ENCODE data around the gene TINAGL1.

The TINAGL1 gene, protein sequence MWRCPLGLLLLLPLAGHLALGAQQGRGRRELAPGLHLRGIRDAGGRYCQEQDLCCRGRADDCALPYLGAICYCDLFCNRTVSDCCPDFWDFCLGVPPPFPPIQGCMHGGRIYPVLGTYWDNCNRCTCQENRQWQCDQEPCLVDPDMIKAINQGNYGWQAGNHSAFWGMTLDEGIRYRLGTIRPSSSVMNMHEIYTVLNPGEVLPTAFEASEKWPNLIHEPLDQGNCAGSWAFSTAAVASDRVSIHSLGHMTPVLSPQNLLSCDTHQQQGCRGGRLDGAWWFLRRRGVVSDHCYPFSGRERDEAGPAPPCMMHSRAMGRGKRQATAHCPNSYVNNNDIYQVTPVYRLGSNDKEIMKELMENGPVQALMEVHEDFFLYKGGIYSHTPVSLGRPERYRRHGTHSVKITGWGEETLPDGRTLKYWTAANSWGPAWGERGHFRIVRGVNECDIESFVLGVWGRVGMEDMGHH

DNA sequence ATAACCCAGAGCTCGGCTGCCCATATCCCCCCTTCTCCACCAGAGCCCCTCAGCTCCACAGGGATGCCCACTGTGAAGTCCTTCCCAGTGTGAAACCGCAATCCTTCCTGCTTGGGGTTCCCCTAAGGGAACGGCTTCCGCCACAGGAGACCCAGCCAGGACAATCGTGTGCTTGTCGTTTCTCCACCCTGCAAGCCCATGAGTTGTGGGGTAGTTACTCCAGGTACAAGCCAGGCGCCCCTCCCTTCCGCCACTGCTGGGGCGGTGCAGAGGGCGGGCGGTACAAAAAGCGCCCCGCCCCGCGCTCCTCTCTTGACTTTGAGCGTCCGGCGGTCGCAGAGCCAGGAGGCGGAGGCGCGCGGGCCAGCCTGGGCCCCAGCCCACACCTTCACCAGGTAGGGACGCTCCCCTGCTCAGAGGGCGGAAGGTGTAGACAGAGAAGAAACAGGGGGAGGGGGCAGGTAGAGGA is at the start of gene TINAGL1:
Gene TINAGL1 (plus strand): TSS at position 315 of the 469 bp plus-strand sequence. CDS start 634 bp downstream, outside the sequence.
- DNase-seq (ENCODE audit: low read depth): no peak

GRCh38 chr1:31529999-31530684 is 46.2 kb upstream of the TINAGL1 start:
- DNase-seq (ENCODE audit: low read depth): no peak

DNA sequence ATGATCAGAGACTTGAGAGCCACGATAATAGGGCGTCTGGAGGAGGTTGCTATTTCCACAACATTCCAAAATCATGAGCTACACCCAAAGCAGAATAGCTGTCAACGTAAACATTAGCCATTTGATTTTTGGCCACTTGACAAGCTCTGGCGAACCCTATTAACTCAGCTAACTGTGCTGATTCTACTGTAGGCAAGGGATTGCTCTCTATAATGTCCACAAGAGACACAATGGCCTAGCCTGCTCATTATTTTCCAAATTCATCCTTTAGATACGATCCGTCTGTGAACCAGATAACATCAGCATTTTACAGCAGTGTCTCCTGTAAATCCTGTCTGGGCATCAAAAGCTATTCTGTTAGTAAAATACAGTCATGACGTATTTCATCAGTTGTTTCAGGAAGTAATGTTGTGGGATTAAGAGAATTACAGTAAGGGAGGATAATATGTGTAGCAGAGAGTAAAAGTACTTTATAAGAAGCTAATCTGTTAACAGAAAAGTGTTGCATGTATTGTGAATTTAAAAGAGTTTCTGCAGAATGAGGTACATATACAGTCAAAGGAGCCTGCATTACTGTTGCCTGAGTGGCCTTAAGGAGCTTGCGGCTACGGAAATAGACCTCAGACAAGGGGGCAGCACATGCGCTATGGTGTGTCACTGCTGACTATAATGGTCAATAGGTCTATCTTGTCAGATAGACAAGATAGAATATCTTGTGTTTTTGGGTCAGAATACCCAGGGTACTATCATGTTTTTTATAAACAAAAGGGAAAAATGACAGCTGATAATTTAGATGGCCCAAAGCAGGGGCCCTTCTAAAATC is 44.9 kb upstream of the TINAGL1 start:
- DNase-seq (ENCODE audit: low read depth): peak; percentile 16

- no peak for DNase-seq (ENCODE audit: low read depth)
Observed at GRCh38 chr1:31532173-31532572, 44.1 kb upstream of the TINAGL1 start.

DNA sequence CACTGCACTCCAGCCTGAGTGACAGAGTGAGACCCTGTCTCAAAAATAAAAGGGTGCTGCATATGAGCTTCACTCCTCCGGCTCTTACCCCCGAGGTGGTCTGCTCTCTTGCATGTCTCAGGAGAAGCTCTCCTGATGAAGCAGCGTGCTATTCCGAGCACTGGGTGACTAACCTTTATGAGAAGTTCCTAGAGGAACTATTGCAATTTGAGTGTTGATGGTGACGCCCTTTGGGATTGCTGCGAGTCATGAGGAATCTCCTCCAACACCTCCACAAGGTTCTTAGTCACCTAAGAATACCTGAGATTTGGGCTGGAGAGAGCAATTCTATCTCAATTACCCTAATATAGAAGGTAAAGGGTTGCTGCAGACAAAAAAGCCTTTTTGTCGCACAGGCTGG is 40.8 kb upstream of the TINAGL1 start:
- DNase-seq (ENCODE audit: low read depth): no peak

DNA sequence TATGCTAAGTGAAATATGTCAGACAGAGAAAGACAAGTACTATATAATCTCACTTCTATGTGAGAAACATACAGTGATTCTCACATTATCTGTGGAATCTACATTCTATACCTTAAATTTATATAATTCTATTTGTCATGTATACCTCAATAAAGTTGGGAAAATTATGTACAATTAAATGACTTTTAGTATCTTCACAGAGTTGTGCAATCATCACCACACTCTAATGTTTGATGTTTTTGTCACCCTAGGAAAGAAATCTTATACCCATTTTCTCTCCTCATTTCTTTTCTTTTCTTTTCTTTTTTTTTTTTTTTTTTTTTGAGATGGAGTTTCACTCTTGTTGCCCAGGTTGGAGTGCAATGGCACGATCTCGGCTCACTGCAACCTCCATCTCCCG is 37.0 kb upstream of the TINAGL1 start:
- DNase-seq (ENCODE audit: low read depth): no peak

DNA sequence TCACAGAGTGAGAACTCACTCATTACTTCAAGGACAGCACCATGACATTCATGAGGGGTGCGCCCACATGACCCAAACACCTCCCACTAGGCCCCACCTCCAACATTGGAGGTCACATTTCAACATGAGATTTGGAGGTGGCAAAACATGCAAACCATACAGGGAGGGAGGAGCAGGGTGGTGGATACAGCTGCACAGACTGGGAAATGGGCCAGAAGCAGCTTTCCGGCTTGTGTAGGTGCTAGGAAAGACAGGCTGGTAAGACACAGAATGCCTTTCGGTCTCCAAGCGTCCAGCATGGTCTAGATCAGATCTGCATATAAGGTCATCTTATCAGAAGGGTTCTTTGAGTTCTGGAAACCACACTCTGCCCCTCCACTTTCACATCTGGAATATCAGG is 35.1 kb upstream of the TINAGL1 start:
- no peak for DNase-seq (ENCODE audit: low read depth)

DNA sequence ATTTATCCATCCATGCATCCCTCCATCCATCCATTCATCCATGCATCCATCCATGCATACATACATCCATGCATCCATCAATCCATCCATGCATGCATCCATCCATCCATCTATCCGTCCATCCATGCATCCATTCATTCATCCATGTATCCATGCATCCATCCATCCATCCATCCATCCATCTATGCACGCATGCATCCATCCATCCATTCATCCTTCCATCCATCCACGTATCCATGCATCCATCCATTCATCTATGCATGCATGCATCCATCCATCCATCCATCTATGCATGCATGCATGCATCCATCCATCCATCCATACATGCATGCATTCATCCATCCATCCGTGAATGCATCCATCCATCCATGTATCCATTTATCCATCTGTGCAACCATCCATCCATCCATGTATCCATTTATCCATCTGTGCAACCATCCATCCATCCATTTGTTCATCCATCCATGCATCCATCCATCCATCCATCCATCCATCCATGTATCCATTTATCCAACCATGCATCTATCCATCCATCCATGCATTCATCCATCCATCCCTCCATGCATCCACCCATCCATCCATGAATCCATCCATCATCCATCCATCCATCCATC is 30.3 kb upstream of the TINAGL1 start:
- DNase-seq (ENCODE audit: low read depth): no peak

DNA sequence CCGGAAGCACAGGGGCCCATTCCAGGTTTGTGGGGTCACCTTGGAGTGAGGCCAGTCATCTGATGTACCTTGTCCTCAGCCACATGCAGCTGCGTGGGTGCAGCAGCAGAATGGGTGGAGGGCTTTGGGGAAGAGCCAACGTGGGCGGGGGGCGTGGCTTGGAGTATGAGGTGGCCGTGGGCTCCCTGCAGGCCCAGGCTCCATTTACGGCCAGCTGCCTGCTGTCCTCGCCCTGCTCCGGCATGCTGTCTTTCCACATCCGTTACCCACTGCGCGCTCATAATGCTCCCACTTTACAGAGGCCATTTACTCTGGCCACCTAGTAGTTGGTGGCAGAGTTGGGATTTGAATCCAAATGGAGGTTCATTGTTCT is 27.8 kb upstream of the TINAGL1 start:
- DNase-seq (ENCODE audit: low read depth): no peak

GRCh38 chr1:31548907-31549808 is 27.2 kb upstream of the TINAGL1 start:
- DNase-seq (ENCODE audit: low read depth): peak; percentile 64

DNA sequence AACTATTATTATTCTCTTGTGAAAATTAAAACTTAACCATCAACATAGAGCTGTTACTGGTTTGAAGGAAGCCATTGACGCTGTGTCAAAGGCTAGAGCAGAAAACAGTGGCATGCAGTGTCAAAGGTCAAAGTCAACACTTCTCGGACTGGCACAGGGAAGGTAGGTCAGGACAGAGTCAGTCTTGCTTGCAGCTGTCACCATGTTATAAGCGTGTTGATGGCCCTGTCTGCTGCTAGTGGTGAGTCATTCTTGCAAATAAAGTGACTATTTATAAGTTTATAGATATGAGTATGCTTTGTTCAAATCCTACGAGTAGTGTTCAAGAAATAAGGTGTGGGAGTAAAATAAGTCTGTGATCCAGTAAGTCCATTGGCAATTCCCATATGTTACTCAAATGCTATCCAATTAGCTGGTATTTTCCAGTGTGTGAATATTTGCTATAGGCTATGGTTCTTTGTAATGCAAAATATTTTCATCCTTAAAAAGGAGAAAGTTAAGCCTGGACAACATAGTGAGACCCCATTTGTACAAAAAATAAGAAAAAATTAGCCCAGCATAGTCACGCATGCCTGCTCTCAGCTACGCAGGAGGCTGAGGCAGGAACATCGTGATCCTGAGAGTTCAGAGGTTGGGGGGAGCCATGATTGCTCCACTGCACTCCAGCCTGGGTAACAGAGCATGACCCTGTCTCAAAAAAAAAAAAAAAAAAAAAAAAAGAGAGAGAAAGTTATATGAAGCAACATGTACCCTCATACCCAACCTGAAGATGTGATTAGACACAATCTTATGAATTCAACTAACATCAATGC is 26.3 kb upstream of the TINAGL1 start:
- no peak for DNase-seq (ENCODE audit: low read depth)

DNA sequence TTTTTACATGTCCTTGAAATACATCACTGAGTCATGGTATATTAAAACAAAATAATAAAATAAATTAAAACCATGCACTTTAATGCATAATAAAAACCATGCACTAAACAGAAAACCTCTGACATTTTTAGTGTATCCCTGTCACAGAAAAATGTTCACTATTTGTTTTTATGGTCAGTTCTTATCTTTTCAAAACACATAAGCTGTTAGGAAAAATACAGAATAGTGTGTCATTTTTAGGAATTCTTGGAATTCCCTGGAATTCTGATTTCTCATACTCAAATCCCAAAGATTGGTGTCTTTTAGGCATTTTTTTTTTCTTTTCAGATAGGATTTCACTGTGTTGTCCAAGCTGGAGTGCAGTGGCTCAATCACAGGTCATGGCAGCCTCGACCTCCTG is 25.1 kb upstream of the TINAGL1 start:
- no peak for DNase-seq (ENCODE audit: low read depth)

DNA sequence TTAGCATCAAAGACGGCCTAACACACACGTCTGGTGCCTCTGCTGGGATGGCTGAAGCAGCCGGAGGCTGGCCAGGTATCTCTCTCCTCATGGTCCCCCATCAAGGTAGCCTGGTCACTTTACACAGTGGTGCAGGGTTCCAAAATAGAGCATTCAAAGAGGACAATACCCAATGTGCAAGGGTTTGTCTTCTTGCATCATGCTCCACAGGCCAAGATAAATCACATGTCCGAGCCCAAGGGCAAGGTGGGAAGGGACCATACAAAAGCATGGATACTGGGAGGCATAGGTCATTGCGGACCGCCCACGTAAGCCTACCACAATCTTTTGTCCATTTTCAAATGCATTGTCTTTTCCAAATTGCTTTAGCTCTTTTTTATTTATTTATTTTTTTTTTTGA is 23.8 kb upstream of the TINAGL1 start:
- DNase-seq (ENCODE audit: low read depth): no peak

GRCh38 chr1:31556481-31557006 is 19.8 kb upstream of the TINAGL1 start:
- DNase-seq (ENCODE audit: low read depth): no peak

DNA sequence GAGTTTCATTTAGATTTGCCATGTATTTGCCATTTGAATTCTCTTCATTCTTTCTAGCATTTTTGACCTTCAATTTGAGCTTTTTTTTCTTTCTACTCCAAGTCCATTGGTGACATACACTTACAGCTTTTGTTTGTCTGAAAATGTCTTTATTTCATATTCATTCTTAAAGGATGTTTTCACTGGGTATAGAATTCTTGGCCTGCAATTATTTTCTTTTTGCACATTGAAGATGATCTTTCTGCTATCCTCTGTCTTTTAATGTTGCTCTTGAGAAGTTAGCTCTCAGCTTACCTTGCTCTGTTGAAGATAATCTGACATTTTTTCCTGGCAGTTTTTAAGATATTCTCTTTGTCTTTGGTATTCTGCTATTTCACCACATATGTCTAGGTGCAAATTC is 16.6 kb upstream of the TINAGL1 start:
- DNase-seq (ENCODE audit: low read depth): no peak

DNA sequence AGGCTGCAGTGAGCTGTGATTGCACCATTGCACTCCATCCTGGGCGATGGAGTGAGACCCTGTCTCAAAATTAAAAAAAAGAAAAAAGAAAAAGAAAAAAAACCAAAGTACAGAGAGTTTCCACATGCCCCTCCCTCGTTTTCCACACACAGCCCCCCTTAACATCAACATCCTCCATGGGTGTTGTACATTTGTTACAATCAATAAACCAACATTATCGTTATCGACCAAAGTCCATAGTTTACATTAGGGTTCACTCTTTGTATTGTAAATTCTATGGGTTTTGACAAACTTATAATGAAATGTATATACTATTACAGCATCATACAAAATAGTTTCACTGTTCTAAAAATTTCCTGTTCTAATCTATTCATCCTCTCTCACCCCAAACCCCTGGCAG is 15.9 kb upstream of the TINAGL1 start:
- DNase-seq (ENCODE audit: low read depth): no peak

DNA sequence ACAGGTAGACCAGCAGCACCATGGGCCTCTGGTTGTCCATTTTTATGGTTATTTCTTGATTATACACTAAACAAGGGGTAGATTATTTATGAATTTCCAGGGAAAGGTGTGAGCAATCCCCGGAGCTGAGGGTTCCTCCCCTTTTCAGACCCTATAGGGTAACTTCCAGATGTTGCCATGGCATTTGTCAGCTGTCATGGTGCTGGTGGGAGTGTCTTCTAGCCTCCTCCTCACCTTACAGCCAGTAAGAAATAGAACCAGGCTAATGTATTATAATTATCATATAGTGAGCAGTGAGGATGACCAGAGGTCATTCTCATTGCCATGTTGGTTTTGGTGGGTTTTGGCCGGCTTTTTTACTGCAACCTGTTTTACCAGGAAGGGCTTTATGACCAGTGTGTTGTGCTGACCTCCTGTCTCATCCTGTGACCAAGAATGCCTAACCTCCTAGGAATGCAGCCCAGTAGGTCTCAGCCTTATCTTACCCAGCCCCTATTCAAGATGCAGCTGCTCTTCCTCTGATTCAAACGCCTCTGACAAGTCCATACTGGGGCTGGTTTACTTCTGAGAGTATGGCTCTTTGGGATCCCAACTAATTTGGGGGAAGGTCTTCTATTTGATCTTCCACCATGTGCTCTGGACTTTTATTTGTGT is 13.5 kb upstream of the TINAGL1 start:
- no peak for DNase-seq (ENCODE audit: low read depth)

- no peak for DNase-seq (ENCODE audit: low read depth)
Observed at GRCh38 chr1:31564606-31564989, 11.7 kb upstream of the TINAGL1 start.

DNA sequence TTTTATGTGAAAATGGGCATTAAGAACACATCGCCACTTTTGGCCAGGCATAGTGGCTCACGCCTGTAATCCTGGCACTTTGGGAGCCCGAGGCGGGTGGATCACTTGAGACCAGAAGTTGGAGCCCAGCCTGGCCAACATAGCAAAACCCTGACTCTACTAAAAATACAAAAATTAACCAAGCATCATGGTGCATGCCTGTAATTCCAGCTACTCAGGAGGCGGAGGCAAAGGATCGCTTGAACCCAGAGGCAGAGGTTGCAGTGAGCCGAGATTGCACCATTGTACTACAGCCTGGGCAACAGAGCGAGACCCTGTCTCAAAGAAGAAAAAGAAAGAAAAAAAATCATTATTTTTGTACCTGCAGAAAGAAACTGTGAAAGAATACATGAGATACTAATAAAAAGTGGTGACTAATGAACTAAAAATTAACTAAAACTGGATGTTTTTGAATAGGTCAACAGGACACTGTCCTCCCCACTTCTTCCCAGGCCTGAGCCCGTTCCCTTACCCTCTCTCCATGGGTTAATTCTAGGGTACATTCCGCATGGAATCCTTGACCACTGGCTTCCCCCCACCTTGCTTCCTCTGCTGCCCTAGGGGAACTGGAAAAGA is 8.3 kb upstream of the TINAGL1 start:
- DNase-seq (ENCODE audit: low read depth): peak; percentile 48
